GM13977 (cell line): ENCODE measurements around the gene PRKCE.

Experiments used
- DNase-seq: peaks from one replicate; pipeline ENCODE4 v3.0.0; 2012; ENCODE audit warnings: low spot score
- in situ Hi-C: fragments of 300-500 bp; cut with MboI; formaldehyde crosslinking; loops from one replicate; pipeline ENCODE4 v1.12.0; 2022; ENCODE audit warnings: low sequenced_read_pairs, low pct_unique_long_range_greater_than_20kb, mixed read lengths, inconsistent platforms; ENCODE audit not compliant: unreplicated experiment
- TF ChIP-seq, protein P1 (sequence below): IDR thresholded peaks from 2 replicates; pipeline ENCODE4 v1.5.1; 2012; ENCODE audit warnings: mild to moderate bottlenecking, control low read depth; ENCODE audit not compliant: insufficient read depth; ENCODE audit errors: extremely low read depth, missing control alignments

The PRKCE gene

DNA sequence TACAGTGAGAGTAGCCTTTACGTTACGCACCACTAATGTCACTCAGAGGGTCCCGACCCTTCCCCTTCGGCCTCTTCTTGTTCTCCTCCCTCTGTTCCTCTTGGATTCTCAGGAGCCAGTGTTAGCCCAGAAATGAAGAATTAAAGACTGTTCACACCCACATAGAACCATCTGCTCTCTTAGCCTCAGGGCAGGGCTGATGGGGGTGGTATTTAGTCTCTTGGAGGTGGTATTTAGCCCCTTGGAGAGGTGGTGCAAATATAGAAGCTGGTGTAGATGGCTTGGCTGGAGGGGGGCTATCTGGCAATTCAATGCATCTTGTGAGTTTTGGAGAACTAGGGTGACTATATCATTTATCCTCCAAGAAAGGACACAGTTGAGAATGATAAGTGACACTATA, 286.5 kb downstream of the PRKCE start:
- in situ Hi-C loops: loop anchor here (10.0 kb wide), 1 partner anchor 293 kb away; no protein-coding TSS in a partner anchor
- no peak for DNase-seq
- TF ChIP-seq, protein P1, sequence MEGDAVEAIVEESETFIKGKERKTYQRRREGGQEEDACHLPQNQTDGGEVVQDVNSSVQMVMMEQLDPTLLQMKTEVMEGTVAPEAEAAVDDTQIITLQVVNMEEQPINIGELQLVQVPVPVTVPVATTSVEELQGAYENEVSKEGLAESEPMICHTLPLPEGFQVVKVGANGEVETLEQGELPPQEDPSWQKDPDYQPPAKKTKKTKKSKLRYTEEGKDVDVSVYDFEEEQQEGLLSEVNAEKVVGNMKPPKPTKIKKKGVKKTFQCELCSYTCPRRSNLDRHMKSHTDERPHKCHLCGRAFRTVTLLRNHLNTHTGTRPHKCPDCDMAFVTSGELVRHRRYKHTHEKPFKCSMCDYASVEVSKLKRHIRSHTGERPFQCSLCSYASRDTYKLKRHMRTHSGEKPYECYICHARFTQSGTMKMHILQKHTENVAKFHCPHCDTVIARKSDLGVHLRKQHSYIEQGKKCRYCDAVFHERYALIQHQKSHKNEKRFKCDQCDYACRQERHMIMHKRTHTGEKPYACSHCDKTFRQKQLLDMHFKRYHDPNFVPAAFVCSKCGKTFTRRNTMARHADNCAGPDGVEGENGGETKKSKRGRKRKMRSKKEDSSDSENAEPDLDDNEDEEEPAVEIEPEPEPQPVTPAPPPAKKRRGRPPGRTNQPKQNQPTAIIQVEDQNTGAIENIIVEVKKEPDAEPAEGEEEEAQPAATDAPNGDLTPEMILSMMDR: no peak

DNA sequence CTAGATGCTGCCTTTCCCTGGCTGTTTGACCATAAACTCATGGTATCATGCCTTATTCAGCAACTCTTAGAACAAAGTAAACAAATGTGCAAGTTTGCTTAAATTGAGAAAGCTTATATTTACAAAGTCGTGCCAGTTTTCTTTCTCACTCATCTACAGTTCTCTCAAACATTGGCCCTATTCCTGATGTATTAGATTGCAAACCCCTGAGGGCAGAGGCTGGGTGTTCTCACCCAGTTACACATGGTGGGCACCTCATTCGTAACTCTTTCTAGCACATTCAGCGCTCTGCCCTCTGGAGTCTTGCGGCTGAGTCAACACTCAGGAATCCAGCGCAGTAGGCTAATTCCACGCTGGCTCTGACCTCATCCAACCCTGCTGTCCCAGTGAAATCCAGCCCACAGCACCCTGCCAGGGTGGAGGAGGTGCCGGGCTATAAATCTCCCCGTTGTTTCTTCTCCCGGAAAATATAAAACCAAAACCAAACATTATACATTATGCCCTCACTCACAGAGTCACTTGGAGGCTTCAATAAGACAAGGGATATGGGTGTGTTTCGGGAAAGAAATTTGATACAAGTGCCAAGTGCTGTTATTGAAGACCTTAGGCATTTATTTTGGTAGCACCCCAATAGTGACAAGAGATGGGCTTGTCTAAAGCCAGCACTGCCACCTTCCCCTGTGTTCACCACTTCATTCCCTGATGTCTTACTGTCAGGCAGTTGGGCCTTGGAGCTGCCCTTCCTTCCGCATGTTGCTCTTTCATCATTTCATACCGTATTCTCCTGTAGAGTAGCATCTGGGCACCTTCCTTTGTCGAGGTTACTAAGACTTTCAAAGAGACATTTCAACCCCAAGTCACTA, 287.4 kb downstream of the PRKCE start:
- TF ChIP-seq, protein P1: no peak
- in situ Hi-C loops: loop anchor here (10.0 kb wide), 1 partner anchor 294 kb away; no protein-coding TSS in a partner anchor
- DNase-seq: no peak

DNA sequence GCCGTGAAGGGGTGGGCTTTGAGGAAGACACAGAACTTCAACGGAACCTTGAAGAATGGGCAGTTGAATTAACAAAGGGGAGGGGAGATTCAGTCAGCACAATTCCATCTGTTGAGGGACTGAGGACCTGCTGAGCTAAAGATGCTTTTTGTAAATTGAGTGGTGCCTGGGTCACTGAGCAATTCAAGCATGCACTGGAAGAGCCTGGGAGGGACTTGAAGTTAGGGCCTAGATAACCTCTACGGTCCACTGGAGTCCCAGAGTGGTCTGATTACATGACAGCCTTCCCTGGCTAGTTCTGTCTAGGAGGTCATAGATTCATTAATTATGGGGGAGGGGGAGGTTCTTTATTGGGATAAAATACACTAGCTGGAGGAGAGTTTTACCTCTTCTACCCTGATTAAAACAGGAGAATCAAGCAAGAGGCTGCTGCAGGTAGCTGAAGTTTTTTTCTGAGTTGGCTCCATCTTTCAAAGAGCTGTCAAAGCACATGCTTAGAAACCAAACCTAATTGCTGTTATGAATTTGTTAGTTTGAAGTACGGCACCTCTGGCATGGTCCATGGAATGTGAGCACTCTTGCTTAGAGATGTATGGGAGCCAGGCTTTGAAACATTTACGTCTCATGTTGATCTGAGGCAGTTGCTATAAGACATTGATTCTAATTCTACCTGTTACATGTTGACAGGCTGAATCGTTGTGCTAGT, 290.2 kb downstream of the PRKCE start:
- in situ Hi-C loops: no loop called here
- TF ChIP-seq, protein P1: no peak
- DNase-seq: no peak

DNA sequence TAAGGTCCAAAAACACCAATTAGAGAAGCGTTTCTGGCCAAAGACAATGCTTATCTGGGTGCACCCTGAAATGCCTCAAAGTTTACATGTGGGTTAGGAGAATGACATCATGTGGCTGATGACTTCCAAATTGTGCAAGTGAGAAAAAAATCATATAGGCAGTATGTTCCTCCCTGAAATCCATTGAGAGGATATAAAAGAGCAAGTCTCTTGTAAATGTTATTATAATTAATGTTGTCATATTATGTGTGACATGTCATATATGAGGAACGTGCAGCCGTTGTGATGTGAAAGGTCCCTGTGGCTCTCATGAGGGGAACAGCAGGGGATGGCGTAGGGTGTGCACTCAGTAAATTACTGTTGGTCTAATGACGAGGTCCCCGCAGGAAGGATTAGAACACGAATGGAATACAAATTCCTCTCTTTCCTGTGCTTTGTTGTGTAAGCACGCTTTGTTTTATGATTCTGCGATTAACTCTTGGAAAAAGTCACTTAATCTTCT, 290.8 kb downstream of the PRKCE start:
- in situ Hi-C loops: no loop called here
- TF ChIP-seq, protein P1: no peak
- no peak for DNase-seq

DNA sequence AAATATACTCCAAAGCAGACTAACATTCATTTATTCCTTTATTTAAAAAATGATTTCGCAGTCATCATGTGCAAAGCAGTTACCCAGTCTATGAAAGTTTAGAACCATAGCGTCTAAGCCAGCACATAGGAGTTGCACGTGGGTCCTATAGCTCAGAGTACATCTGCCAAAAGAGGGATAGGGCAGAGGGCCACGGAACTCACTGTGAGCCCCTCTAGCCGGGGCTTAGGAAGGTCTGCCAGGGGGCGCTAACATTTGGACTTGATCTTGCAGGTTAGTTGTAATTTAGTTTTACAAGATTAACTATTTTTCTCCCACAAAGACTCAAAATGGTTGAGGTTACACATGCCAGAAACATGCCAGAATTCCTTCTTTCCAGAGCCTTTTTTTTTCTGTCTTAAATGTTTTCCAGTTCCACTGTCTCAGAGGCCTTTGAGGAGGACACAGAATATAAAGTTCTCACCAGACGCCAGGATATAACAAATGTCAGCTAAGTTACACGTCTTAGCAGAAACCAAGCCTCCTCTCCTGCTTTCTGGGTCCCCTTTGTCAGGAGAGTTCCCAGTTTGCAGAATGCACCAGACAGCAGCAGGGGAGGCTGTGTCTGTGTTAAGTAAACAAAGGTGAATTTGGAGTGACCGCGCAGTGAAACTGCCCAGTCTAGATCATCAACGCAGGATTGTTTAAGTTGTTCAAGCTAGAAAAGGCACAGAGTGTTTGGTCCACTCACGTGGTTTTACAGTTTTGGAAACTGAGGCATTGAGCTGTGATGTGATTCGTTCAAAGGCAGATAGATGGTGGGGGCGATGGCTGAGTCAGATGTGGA, 292.0 kb downstream of the PRKCE start:
- in situ Hi-C loops: no loop called here
- DNase-seq: no peak
- TF ChIP-seq, protein P1: no peak

DNA sequence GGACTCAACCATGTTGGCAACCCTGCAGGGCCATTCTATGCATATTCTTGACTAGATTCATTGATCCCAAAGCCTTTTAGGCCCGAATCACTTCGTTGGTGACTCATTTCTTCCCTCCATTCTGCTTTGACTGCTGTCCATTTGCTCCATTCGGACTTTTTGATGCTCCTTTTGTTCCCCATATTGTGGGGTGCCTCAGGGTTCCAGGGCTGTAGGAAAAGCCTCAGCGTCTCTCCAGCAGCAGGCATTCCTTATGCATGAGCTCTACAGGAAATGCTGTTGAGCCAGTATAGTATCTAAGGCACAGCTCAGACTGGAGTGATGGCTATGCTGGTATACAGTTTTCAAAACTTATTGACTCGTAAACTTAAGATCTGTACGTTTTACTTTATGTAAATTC, 292.6 kb downstream of the PRKCE start:
- in situ Hi-C loops: no loop called here
- no peak for DNase-seq
- TF ChIP-seq, protein P1: no peak
